HG03558 (cell line): ENCODE data around the gene IL1B.
A peak's percentile ranks its signal among the peaks of the same experiment; 100 is the strongest.

Experiments used
- ATAC-seq: cut with Tn5 transposase; IDR thresholded peaks from one replicate; pipeline ENCODE4 v1.9.1; 2021; ENCODE audit warnings: moderate number of reproducible peaks; ENCODE audit not compliant: unreplicated experiment; ENCODE audit errors: extremely low read depth

Gene IL1B

GRCh38 chr2:112811841-112812306 is 24.7 kb downstream of the IL1B start:
- ATAC-seq: no peak

DNA sequence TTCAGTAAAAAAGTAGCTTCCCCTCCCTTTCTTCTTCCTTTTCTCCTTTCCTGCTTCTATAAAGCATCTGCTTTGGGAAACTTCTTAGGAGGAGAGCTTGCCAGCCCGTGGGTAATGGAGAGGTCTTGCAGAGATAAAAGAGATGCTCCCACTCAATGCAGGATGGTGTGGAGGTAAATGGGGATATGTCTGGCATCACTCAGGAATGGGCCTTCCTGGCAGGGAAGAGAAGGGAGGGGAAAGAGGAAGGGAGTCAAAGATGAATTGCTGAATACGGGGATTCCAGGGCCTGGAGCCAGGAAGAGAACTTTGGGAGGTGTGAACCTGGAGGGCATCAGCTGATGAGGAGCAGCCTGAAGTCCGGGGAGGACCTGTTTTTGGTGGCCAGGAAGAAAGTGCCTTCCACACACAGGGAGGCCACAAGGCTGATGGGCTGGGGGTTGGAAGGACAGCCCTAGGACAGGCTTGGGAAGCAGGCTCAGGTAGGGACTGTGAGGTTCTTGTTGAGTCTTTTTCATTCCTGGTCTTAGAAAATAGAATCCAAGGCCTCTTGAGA is 25.2 kb downstream of the IL1B start:
- ATAC-seq: no peak

- no peak for ATAC-seq
Measured at GRCh38 chr2:112809112-112809511, 27.5 kb downstream of the IL1B start.

- no peak for ATAC-seq
Measured at GRCh38 chr2:112807233-112807807, 29.3 kb downstream of the IL1B start.

DNA sequence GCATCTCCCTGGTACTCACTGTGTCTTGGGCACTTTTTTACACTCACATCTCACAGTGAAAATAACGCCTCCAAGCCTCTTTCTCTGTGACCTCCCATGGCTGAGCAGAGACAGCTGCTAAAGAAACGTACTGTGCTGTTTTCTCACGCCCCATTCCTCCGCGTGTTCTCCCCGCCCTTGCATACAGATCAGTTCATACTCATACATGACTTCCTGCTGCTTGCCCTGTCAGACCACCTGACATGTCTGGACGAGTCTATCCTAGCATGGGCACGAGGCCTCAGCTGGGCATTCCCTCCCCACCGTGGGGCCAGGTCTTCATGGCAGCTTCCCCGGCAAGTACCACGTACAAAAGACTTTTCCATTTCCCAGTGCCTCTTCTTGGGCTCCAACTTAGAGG is 31.0 kb downstream of the IL1B start:
- ATAC-seq: peak; percentile 40

GRCh38 chr2:112803691-112804521 is 32.7 kb downstream of the IL1B start:
- peak; percentile 32 for ATAC-seq

- no peak for ATAC-seq
Measured at GRCh38 chr2:112800881-112801583, 35.5 kb downstream of the IL1B start.

GRCh38 chr2:112798979-112799975 is 37.3 kb downstream of the IL1B start:
- ATAC-seq: no peak

GRCh38 chr2:112796486-112796885 is 40.1 kb downstream of the IL1B start:
- no peak for ATAC-seq

DNA sequence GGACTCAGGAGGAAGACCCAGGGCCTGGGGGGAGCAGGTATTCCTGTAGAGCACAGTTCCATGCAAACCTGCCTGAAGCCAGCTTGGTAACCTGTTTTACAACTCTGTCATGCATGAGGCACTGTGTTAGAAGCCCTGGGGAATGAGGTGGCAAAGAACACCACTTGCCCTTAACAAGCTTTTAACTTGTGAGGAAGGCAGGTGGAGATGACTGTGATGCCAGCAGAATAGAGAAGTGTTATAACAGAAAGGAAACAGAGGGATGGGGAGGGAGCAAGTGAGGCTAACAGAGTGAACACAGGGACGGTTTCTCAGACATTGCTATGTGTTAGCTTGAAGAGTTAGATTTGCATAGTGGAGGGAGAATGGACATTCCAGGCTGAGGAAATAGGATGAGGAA is 40.8 kb downstream of the IL1B start:
- no peak for ATAC-seq

GRCh38 chr2:112794841-112795240 is 41.7 kb downstream of the IL1B start:
- ATAC-seq: no peak

GRCh38 chr2:112794131-112794733 is 42.3 kb downstream of the IL1B start:
- no peak for ATAC-seq

DNA sequence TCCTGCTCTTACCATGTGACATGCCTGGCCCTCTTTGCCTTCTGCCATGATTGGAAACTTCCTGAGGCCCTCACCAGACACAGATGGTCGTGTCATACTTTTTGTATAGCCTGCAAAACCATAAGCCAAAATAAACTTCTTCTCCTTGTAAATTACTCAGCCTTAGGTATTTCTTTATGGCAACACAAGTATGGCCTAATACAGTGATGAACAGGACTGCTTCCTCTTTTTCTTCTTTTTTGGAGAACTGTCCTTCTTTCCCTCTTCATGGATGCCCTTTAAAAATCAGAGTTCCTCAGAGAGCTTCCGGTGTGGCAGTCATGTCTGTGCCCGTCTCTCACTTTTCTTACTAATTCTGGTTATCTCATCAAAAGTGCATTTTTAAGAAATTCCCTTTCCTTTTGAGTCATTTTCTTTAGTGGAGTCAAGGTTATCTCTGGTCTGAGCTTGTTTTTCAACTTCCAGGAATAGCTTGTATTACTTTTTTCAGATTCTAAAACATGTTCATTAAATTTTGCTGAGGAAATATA is 43.1 kb downstream of the IL1B start:
- no peak for ATAC-seq

DNA sequence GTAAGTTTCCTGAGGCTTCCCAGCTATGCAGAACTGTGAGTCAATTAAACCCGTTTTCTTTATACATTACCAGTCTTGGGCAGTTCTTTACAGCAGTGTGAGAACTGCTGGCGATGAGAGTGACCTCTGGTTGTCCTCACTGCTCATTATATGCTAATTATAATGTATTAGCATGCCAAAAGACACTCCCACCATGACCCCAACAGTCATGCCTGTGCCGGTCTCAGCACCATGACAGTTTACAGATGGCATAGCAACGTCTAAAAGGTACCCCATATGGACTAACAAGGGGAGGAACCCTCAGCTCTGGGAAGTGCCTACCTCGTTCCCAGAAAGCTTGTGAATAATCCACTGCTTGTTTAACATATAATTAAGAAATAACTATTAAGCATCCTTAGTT is 44.2 kb downstream of the IL1B start:
- no peak for ATAC-seq

DNA sequence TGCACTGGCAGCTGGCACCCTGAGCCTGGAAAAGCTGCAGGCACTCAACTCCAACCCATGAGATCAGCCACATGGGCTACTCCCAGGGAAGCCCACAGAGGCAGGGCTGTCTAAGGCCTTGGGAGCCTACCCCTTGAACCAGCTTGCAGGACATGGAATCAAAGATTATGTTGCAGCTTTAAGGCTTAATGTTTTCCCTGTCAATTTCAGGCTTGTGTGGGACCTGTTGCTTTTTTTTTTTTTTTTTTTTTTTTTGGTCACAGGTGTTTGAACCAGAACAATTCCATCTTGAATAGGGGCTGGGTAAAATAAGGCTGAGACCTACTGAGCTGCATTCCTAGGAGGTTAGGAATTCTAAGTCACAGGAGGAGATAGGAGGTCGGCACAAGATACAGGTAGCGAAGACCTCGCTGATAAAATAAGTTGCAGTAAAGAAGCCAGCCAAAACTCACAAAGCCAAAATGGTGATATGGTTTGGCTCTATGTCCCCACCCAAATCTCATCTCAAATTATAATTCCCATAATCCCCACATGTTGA is 44.8 kb downstream of the IL1B start:
- no peak for ATAC-seq

DNA sequence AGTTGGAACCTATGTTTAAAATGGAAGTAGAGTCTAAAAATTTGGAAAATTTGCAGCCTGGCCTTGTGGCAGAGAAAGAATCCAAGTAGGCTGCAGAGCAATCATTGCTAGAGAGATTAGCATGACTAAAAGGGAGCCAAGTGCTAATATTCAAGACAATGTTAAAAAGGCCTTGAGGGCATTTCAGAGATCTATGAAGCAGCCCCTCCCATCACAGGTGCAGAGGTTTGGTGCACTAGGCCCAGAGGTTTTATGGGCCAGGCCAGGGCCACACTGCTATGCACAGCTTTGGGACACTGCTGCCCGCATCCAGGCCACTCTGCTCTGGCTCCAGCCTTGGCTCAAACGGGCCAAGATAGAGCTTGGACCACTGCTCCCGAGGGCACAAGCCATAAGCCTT is 45.6 kb downstream of the IL1B start:
- ATAC-seq: no peak

DNA sequence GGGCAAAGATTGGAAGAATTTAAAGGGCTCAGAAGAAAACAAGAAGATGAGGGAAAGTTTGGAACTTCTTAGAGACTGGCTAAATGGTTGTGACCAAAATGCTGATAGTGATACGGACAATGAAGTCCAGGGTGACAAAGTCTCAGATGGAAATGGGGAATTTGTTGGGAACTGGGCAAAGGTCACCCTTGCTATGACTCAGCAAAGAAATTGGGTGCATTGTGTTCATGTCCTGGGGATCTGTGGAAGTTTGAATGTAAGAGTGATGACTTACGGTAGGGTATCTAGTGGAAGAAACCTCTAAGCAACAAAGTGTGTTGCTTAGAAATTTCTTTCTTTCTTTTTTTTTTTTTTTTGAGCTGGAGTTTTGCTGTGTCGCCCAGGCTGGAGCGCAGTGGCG is 46.3 kb downstream of the IL1B start:
- no peak for ATAC-seq

DNA sequence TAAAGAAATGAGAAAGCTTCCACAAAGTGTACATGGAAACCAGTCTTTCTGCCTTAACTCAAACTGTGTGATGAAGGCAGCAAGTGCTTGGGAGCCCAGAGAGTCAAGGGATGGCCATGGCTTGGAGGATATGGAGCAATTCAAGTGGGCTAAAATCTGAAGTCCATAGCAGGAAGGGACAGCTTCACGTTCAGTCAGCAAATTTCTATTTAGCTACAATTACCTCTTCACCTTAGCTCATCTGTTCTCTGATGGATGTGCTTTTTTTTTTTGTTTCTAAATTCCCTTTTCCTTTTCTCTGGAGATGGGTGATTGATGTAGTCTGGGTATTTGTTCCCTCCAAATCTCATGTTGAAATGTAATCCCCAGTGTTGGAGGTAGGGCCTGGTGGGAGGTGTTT is 47.4 kb downstream of the IL1B start:
- ATAC-seq: no peak

DNA sequence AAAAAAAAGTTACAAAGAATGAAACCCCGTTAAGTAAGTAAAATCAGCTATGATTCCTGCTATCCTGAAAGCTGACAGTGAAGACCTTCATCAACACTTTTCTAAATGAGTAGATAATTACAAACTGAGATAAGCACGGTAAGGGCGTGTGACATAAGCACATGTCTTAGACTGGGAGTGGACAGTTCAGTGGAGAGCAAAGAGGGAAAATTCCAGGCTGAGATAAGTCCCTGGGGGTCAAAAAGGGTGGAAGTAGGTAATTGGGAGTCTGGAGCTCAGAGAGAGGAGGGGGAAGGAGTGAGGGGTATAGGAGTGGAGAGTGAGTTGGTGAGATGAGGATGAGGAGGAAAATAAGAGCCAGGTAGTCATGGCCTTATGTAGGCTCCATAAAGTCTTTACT is 47.9 kb downstream of the IL1B start:
- ATAC-seq: no peak
